Ovary (tissue), 3 donors: ENCODE results near the gene GADD45G.

Experiments
- CTCF ChIP-seq, 3 donors: fragments of 450-650 bp in 2 of 3; fragments of 200-600 bp in 1 of 3; IDR thresholded peaks; one replicate each; pipeline versions ENCODE4 v1.5.1 to v1.8.0; 2016 to 2022; ENCODE audit warnings: antibody characterized with exemption in 3 of 3, mild to moderate bottlenecking in 1 of 3
- EP300 ChIP-seq: sonication (generic); formaldehyde crosslinking; IDR thresholded peaks from one replicate; pipeline ENCODE4 v1.6.1; 2017; ENCODE audit warnings: antibody characterized with exemption
- POLR2A ChIP-seq: fragments of 450-650 bp; IDR thresholded peaks from one replicate; pipeline ENCODE4 v1.6.1; 2017; ENCODE audit warnings: antibody characterized with exemption, mild to moderate bottlenecking, moderate library complexity
- donor health status: DM: no; HTN: no; CAD: no.

GRCh38 chr9:89649039-89649691, 44.4 kb downstream of the GADD45G start:
- TF ChIP-seq CTCF (IDR thresholded peaks at IDR 0.05): no peak
- TF ChIP-seq POLR2A: no peak
- TF ChIP-seq EP300: no peak
